GM13976 (cell line): ENCODE measurements around the gene MPIG6B.
"Not testable (repeated sequence)": the region's sequence is repeated elsewhere in the genome, so short reads cannot be mapped to it uniquely, and the experiment has no call there.

Experiments used
- DNase-seq: peaks from one replicate; pipeline ENCODE4 v3.0.0; 2012; ENCODE audit warnings: low spot score
- in situ Hi-C: fragments of 300-500 bp; cut with MboI; formaldehyde crosslinking; loops from one replicate; pipeline ENCODE4 v1.12.0; 2022; ENCODE audit warnings: low sequenced_read_pairs, mixed read lengths, inconsistent platforms; ENCODE audit not compliant: unreplicated experiment
- TF ChIP-seq, protein P1 (sequence below): IDR thresholded peaks from 2 replicates; pipeline ENCODE4 v1.5.1; 2012; ENCODE audit warnings: borderline replicate concordance, mild to moderate bottlenecking; ENCODE audit not compliant: insufficient read depth; ENCODE audit errors: extremely low read depth, missing control alignments, control extremely low read depth

Gene MPIG6B

DNA sequence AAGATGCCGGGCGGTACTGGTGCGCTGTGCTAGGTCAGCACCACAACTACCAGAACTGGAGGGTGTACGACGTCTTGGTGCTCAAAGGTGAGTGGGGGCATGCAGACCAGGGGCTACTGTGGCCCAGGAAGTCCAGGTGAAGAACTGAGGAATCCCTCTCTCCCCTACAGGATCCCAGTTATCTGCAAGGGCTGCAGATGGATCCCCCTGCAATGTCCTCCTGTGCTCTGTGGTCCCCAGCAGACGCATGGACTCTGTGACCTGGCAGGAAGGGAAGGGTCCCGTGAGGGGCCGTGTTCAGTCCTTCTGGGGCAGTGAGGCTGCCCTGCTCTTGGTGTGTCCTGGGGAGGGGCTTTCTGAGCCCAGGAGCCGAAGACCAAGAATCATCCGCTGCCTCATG, 15.5 kb upstream of the MPIG6B start:
- DNase-seq, result no peak
- in situ Hi-C loops, result no loop called here
- TF ChIP-seq, protein P1, sequence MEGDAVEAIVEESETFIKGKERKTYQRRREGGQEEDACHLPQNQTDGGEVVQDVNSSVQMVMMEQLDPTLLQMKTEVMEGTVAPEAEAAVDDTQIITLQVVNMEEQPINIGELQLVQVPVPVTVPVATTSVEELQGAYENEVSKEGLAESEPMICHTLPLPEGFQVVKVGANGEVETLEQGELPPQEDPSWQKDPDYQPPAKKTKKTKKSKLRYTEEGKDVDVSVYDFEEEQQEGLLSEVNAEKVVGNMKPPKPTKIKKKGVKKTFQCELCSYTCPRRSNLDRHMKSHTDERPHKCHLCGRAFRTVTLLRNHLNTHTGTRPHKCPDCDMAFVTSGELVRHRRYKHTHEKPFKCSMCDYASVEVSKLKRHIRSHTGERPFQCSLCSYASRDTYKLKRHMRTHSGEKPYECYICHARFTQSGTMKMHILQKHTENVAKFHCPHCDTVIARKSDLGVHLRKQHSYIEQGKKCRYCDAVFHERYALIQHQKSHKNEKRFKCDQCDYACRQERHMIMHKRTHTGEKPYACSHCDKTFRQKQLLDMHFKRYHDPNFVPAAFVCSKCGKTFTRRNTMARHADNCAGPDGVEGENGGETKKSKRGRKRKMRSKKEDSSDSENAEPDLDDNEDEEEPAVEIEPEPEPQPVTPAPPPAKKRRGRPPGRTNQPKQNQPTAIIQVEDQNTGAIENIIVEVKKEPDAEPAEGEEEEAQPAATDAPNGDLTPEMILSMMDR, result no peak

DNA sequence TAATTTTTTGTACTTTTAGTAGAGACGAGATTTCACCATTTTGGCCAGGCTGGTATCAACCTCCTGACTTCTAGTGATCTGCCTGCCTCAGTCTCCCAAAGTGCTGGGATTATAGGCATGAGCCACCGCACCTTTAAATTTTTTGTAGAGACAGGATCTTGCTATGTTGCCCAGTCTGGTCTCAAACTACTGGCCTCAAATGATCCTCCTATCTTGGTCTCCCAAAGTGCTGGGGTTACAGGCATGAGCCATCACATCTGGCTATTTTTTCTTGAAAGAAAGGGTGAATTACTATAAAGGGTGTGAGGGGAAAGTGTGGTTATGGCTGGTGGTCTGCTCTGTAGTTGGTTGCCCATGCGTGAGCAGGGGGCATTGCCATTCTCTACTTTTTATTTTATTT, 14.9 kb upstream of the MPIG6B start:
- DNase-seq, result no peak
- in situ Hi-C loops, result no loop called here
- TF ChIP-seq, protein P1, result no peak

DNA sequence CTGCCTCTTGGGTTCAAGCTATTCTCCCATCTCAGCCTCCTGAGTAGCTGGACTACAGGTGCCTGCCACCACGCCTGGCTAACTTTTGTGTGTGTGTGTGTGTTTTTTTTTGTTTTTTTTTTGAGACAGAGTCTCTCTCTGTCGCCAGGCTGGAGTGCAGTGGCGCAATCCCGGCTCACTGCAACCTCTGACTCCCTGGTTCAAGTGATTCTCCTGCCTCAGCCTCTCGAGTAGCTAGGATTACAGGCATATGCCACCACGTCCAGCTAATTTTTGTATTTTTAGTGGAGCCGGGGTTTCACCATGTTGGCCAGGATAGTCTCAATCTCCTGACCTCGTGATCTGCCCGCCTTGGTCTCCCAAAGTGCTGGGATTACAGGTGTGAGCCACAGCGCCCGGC, 14.0 kb upstream of the MPIG6B start:
- DNase-seq, in situ Hi-C loops: not testable (repeated sequence)

DNA sequence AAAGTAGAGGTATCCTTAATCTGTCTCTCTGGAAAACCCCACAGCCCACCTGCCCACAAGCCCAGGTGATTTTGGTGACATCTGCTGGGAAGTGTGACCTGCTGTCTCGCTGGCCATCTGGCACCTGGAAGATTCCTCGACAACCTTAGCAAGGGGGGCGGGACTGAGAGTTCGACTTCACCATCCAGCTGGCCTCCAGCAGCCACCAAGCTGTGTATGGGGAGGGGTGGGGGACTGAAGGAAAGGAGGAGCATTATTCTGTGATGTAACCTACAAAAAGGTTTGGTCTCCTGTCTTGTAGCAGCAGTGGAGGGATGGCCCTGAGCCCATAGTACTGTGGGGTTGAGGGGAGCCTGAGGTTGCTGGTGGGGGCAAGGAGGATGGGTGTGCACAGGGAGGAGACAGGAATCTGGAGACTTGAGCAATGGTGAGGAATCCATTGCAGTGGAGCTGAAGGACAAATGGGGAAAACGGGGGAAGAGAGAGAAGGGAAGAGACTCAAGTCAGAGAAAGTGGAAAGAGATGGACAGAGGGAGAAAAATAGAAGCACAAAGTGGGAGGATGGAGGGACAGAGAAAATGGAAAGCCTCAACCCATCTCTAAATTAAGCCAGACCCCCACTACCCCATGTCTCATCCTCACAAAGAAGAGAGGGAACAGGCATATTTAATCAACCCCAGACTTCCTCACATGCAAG, 12.5 kb upstream of the MPIG6B start:
- no peak for DNase-seq
- TF ChIP-seq, protein P1, result no peak
- in situ Hi-C loops, result no loop called here

DNA sequence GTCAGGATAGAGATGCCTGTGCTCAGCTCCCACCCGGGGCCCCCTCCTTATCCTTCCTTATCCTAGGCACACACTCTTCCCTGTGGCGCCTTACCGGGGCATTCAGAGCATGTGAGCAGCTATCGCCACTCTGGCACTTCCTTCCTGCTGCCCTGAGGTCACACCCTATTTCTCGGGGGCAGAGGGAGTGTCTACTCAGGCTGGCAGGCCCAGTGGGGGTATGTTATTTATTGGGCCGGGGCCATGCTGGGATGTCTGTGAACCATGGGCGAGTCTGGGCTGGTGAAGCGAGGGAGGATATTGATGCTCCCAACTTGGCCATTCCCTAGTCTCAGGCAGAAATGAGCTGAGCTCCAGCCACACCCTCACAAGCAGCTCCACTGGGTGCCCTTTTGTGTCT, 11.9 kb upstream of the MPIG6B start:
- in situ Hi-C loops, result no loop called here
- TF ChIP-seq, protein P1, result no peak
- DNase-seq, result no peak

DNA sequence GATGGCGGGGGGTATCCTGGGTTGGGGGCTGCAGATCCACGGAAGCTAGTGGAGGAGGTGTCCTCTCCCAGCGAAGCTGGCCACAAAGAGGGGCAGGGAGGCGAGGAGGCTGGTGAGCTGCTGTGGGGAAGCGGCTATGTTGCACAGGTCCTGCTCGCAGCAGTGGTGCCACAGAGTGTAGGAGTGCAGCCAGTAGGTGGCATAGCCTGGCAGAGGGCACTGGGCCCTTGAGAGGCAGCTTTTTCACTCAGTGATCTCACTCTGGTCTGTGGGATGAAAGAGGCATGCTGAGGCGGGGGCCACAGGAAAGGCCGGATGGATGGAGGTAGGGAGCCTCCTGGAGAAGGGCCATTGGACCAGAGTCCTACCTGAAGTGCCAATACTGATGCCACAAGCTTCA, 10.9 kb upstream of the MPIG6B start:
- in situ Hi-C loops, result no loop called here
- no peak for DNase-seq
- TF ChIP-seq, protein P1, result no peak

DNA sequence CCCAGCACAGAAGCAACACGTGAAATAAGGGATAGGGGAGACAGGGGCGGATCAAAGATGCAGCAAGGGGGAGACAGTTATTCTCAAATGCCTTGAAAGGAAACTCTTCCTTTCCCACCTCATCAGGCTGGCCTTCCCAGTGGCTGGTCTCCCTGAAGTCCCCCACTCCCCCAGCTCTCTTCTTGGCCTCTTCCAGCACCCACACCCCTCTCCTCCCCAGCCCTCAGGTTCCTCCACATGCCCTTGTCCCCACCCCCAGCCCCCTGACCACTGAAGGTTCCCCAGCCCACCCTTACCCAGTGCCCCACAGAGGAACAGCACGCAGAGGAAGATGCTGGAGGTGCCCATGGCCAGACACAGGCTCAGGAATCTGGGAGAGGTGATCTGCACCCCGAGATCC, 9.7 kb upstream of the MPIG6B start:
- TF ChIP-seq, protein P1, result no peak
- no peak for DNase-seq
- in situ Hi-C loops, result no loop called here
